Smooth muscle cell of the umbilical artery (primary cell): ENCODE data around the gene TBC1D3E. TPM values are rescaled to one million over a fixed set of nuclear protein-coding genes. Genes with fewer than 3 reads are reported as not detected.

Experiments
- total RNA-seq: library from RNA; depleted of rRNA; stranded (reverse); fragments of >200 nt; gene quantifications from 2 replicates; pipeline ENCODE4 v1.2.3, GENCODE V29; 2014

Gene TBC1D3E
- total RNA-seq = 0.59 TPM in 1 of 2 replicates, not detected in the other

GRCh38 chr17:38127651-38128050, at the start of gene TBC1D3E:
Gene TBC1D3E, plus strand, starts transcription at chr17:38127951. Its CDS starts 1,545 bp downstream, at chr17:38129496.

Other genes with a start within 250 kb of the TBC1D3E start
- not detected in 2 replicates for gene TBC1D3K, start 203.5 kb upstream of the TBC1D3E start, total RNA-seq
- 2.1 and 6.4 TPM in 2 replicates for gene TBC1D3L, start 138.9 kb upstream of the TBC1D3E start, total RNA-seq
- 0.37 TPM in 1 of 2 replicates, not detected in the other for gene TBC1D3D, start 124.0 kb upstream of the TBC1D3E start, total RNA-seq
- gene TBC1D3C, start 59.3 kb upstream of the TBC1D3E start, total RNA-seq = 0.59 TPM in 1 of 2 replicates, not detected in the other
- gene TBC1D3, start 64.6 kb downstream of the TBC1D3E start, total RNA-seq = not detected in 2 replicates
- 21.7 TPM in 2 replicates for gene MRPL45, start 169.2 kb downstream of the TBC1D3E start, total RNA-seq
- gene GPR179, start 216.0 kb downstream of the TBC1D3E start, total RNA-seq = under 0.01 and 0.14 TPM in 2 replicates
- 11.9 and 15.6 TPM in 2 replicates for gene SOCS7, start 223.9 kb downstream of the TBC1D3E start, total RNA-seq